GM20000 (cell line): Measurements from ENCODE around the gene ETV7.

Source experiments
- DNase-seq: peaks from one replicate; pipeline ENCODE4 v3.0.0; 2012; ENCODE audit warnings: low spot score
- CTCF ChIP-seq: IDR thresholded peaks from 2 replicates; pipeline ENCODE4 v1.5.1; 2012; ENCODE audit warnings: mild to moderate bottlenecking, control low read depth; ENCODE audit errors: extremely low read depth, missing control alignments

Gene ETV7

GRCh38 chr6:36383606-36384005 is 3.9 kb downstream of the ETV7 start:
- DNase-seq = no peak
- no peak for TF ChIP-seq CTCF

- no peak for TF ChIP-seq CTCF
Observed at GRCh38 chr6:36382976-36383375, 4.5 kb downstream of the ETV7 start.

GRCh38 chr6:36381502-36382389 is 5.7 kb downstream of the ETV7 start:
- no peak for DNase-seq
- TF ChIP-seq CTCF = no peak

More at GRCh38 chr6:36382976-36383375, 4.5 kb downstream of the ETV7 start:
- no peak for DNase-seq

GRCh38 chr6:36380166-36380565 is 7.3 kb downstream of the ETV7 start:
- DNase-seq = no peak
- TF ChIP-seq CTCF = no peak

GRCh38 chr6:36378936-36379335 is 8.5 kb downstream of the ETV7 start:
- no peak for DNase-seq
- TF ChIP-seq CTCF = no peak

- DNase-seq = no peak
- no peak for TF ChIP-seq CTCF
Observed at GRCh38 chr6:36378243-36378920, 9.1 kb downstream of the ETV7 start.

GRCh38 chr6:36377594-36377993 is 9.9 kb downstream of the ETV7 start:
- no peak for DNase-seq
- no peak for TF ChIP-seq CTCF
